HEK293T (cell line): ENCODE results near the gene BEND5.

Source experiments
- BHLHE40 ChIP-seq: fragments of 450-650 bp; IDR thresholded peaks from 2 replicates; pipeline ENCODE4 v1.6.1; 2016; ENCODE audit warnings: mild to moderate bottlenecking, moderate library complexity, borderline replicate concordance
- ELF4 ChIP-seq: fragments of 450-650 bp; IDR thresholded peaks from 2 replicates; pipeline ENCODE4 v1.6.1; 2017; ENCODE audit warnings: antibody characterized with exemption
- FOXA1 ChIP-seq: fragments of 450-650 bp; IDR thresholded peaks from 2 replicates; pipeline ENCODE4 v1.6.1; 2016; ENCODE audit warnings: mild to moderate bottlenecking
- FOXK2 ChIP-seq: fragments of 450-650 bp; IDR thresholded peaks from 2 replicates; pipeline ENCODE4 v1.6.1; 2016; ENCODE audit warnings: mild to moderate bottlenecking
- HDGF ChIP-seq: fragments of 450-650 bp; IDR thresholded peaks from 2 replicates; pipeline ENCODE4 v1.6.1; 2017; ENCODE audit warnings: antibody characterized with exemption, borderline replicate concordance
- L3MBTL2 ChIP-seq: fragments of 450-650 bp; conservative IDR thresholded peaks from 2 replicates; pipeline ENCODE4 v1.6.1; 2016; ENCODE audit warnings: mild to moderate bottlenecking
- LEF1 ChIP-seq: fragments of 450-650 bp; IDR thresholded peaks from 2 replicates; pipeline ENCODE4 v1.6.1; 2017; ENCODE audit warnings: mild to moderate bottlenecking, borderline replicate concordance
- SP1 ChIP-seq: fragments of 450-650 bp; IDR thresholded peaks from 2 replicates; pipeline ENCODE4 v1.6.1; 2017
- SUZ12 ChIP-seq: fragments of 450-650 bp; IDR thresholded peaks from 2 replicates; pipeline ENCODE4 v1.6.1; 2016; ENCODE audit warnings: mild to moderate bottlenecking
- TARDBP ChIP-seq: fragments of 450-650 bp; IDR thresholded peaks from 2 replicates; pipeline ENCODE4 v1.6.1; 2016
- ZNF384 ChIP-seq: fragments of 450-650 bp; IDR thresholded peaks from 2 replicates; pipeline ENCODE4 v1.6.1; 2016
- TF ChIP-seq, protein P1 (sequence below): fragments of 450-650 bp; IDR thresholded peaks from 2 replicates; pipeline ENCODE4 v1.6.1; 2016

DNA sequence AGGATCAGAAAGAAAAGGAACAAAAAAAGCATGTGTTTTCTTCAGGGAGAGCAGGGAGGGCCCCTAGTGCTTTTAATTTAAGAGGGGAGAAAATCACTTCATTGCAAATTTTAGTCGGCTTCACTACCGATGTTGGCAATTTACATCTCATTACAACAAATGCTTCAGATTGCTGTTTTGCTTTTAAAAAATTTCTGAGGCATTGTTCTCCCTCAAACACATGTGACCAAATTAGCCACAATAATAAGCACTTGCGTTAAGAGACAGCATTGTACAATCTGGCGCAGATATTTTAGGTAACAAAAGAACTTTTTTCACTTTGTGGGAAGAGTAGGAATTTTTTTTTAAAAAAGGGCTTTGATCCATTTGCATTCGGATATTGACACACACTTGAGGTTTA lies 29.8 kb downstream of the BEND5 start:
- TF ChIP-seq FOXK2 (no peak), L3MBTL2 (no peak), FOXA1 (no peak), BHLHE40 (no peak), ZNF384 (no peak), HDGF (no peak), TARDBP (no peak), SP1 (no peak), LEF1 (no peak), SUZ12 (no peak), ELF4 (no peak)
- TF ChIP-seq, protein P1, sequence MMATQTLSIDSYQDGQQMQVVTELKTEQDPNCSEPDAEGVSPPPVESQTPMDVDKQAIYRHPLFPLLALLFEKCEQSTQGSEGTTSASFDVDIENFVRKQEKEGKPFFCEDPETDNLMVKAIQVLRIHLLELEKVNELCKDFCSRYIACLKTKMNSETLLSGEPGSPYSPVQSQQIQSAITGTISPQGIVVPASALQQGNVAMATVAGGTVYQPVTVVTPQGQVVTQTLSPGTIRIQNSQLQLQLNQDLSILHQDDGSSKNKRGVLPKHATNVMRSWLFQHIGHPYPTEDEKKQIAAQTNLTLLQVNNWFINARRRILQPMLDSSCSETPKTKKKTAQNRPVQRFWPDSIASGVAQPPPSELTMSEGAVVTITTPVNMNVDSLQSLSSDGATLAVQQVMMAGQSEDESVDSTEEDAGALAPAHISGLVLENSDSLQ, result no peak
